K562 (cell line): ENCODE data around the gene OSCP1. TPM values are rescaled to one million over a fixed set of nuclear protein-coding genes. Genes with fewer than 3 reads are reported as not detected.

Experiments
- ARID1B ChIP-seq: fragments of 450-650 bp; IDR thresholded peaks from 2 replicates; pipeline ENCODE4 v1.6.1; 2016; ENCODE audit warnings: antibody characterized with exemption, mild to moderate bottlenecking, inconsistent platforms
- BCOR ChIP-seq: fragments of 450-650 bp; IDR thresholded peaks from 2 replicates; pipeline ENCODE4 v1.6.1; 2016
- CGGBP1 ChIP-seq: fragments of 250-450 bp; sonication (Bioruptor Pico); IDR thresholded peaks from 2 replicates; pipeline ENCODE4 v1.9.0; 2021; ENCODE audit warnings: mild to moderate bottlenecking
- ELF2 ChIP-seq: fragments of 250-450 bp; sonication (Bioruptor Pico); IDR thresholded peaks from 2 replicates; pipeline ENCODE4 v1.5.0; 2021; ENCODE audit warnings: mild to moderate bottlenecking
- ELF4 ChIP-seq: fragments of 450-650 bp; formaldehyde crosslinking; IDR thresholded peaks from 2 replicates; pipeline ENCODE4 v1.4.0; 2022; ENCODE audit warnings: missing genetic modification characterization
- ELK1 ChIP-seq: sonication (generic); formaldehyde crosslinking; IDR thresholded peaks from 2 replicates; pipeline ENCODE4 v1.8.1; 2022; ENCODE audit warnings: missing genetic modification reagents
- EP400 ChIP-seq: fragments of 450-650 bp; IDR thresholded peaks from 2 replicates; pipeline ENCODE4 v1.6.1; 2017; ENCODE audit warnings: antibody characterized with exemption, mild to moderate bottlenecking, moderate library complexity
- EZH2 ChIP-seq: IDR thresholded peaks from 2 replicates; pipeline ENCODE4 v1.6.1; 2012; ENCODE audit warnings: low read depth, mild to moderate bottlenecking, inconsistent platforms, low read length, borderline replicate concordance
- FIP1L1 ChIP-seq: fragments of 200-400 bp; formaldehyde crosslinking; IDR thresholded peaks from 2 replicates; pipeline ENCODE4 v1.6.1; 2018; ENCODE audit warnings: mild to moderate bottlenecking, low read depth, low read length; ENCODE audit not compliant: poor library complexity, severe bottlenecking
- GATAD2B ChIP-seq: fragments of 450-650 bp; IDR thresholded peaks from 2 replicates; pipeline ENCODE4 v1.6.1; 2017; ENCODE audit warnings: mild to moderate bottlenecking, borderline replicate concordance
- GTF2A2 ChIP-seq: IDR thresholded peaks from 2 replicates; pipeline ENCODE4 v1.6.1; 2016; ENCODE audit warnings: mild to moderate bottlenecking, missing genetic modification characterization, missing compliant biosample characterization
- GTF2B ChIP-seq: IDR thresholded peaks from 2 replicates; pipeline ENCODE4 v1.6.1; 2011; ENCODE audit not compliant: insufficient read length; ENCODE audit errors: extremely low read depth
- L3MBTL2 ChIP-seq: fragments of 450-650 bp; IDR thresholded peaks from 2 replicates; pipeline ENCODE4 v1.6.1; 2016; ENCODE audit warnings: mild to moderate bottlenecking, moderate library complexity
- MLLT1 ChIP-seq, 2 experiments: fragments of 450-650 bp; IDR thresholded peaks; 2 replicates each; pipeline ENCODE4 v1.6.1; 2016
- MTA2 ChIP-seq: fragments of 450-650 bp; IDR thresholded peaks from 2 replicates; pipeline ENCODE4 v1.6.1; 2016; ENCODE audit warnings: low read depth
- MTF1 ChIP-seq: fragments of 250-450 bp; sonication (Bioruptor Pico); IDR thresholded peaks from 2 replicates; pipeline ENCODE4 v1.9.0; 2021; ENCODE audit warnings: moderate library complexity, mild to moderate bottlenecking, inconsistent platforms, borderline replicate concordance
- MYBL2 ChIP-seq, 2 experiments: fragments of 450-650 bp in 1 of 2; sonication (generic) in 1 of 2; formaldehyde crosslinking in 1 of 2; IDR thresholded peaks; 2 replicates each; pipeline versions ENCODE4 v1.6.1 to v1.8.1; 2017 to 2022; ENCODE audit warnings: borderline replicate concordance in 1 of 2, inconsistent platforms in 1 of 2, low read depth in 1 of 2, mild to moderate bottlenecking in 1 of 2, missing genetic modification reagents in 1 of 2, moderate library complexity in 1 of 2
- NUFIP1 ChIP-seq: fragments of 450-650 bp; IDR thresholded peaks from 2 replicates; pipeline ENCODE4 v1.6.1; 2018; ENCODE audit not compliant: partially characterized antibody
- RAD21 ChIP-seq, 2 experiments: fragments of 250-450 bp in 1 of 2; fragments of 450-650 bp in 1 of 2; sonication (Bioruptor Pico) in 1 of 2; formaldehyde crosslinking in 1 of 2; IDR thresholded peaks in 1 of 2; conservative IDR thresholded peaks in 1 of 2; 2 replicates each; pipeline versions ENCODE4 v1.4.0 to v1.8.0; 2020 to 2022; ENCODE audit warnings: mild to moderate bottlenecking in 2 of 2, moderate library complexity in 1 of 2
- RFX1 ChIP-seq: fragments of 450-650 bp; IDR thresholded peaks from 2 replicates; pipeline ENCODE4 v1.6.1; 2016; ENCODE audit warnings: mild to moderate bottlenecking, moderate library complexity
- RUNX1 ChIP-seq: sonication (generic); IDR thresholded peaks from 2 replicates; pipeline ENCODE4 v1.6.1; 2016; ENCODE audit warnings: antibody characterized with exemption, low read depth
- SNRNP70 ChIP-seq: fragments of 200-400 bp; formaldehyde crosslinking; optimal IDR thresholded peaks from 2 replicates; pipeline ENCODE3; 2017; ENCODE audit warnings: low read depth, low read length
- ZBED1 ChIP-seq: IDR thresholded peaks from 2 replicates; pipeline ENCODE4 v1.6.1; 2014
- ZBTB49 ChIP-seq: sonication (generic); formaldehyde crosslinking; IDR thresholded peaks from 2 replicates; pipeline ENCODE4 v1.8.0; 2022; ENCODE audit warnings: missing genetic modification reagents, mild to moderate bottlenecking, borderline replicate concordance
- ZNF121 ChIP-seq: sonication (generic); formaldehyde crosslinking; conservative IDR thresholded peaks from 2 replicates; pipeline ENCODE4 v1.8.0; 2022; ENCODE audit warnings: missing genetic modification reagents
- polyA plus RNA-seq, 8 experiments: library from polyadenylated mRNA; depleted of rRNA in 4 of 8; stranded (reverse) in 5 of 8; unstranded in 3 of 8; fragments of >200 nt; fragmentation: Nextera tagmentation in 2 of 8; fragmentation: Illumina TruSeq in 1 of 8; extraction: Ambion mirVana in 2 of 8; extraction: Trizol in 1 of 8; gene quantifications; 2 replicates each; pipeline versions ENCODE4 v1.2.1 to v1.2.3, GENCODE V29; 2011 to 2014; ENCODE audit warnings: inconsistent platforms in 1 of 8, missing spikeins in 1 of 8
- total RNA-seq, 7 experiments: library from RNA; depleted of rRNA in 6 of 7; stranded (reverse); fragments of >200 nt in 6 of 7; fragmentation: Illumina TruSeq in 2 of 7; extraction: Trizol in 2 of 7; gene quantifications; 2 replicates each; pipeline versions ENCODE4 v1.2.1 to v1.2.3, GENCODE V29; 2011 to 2021; ENCODE audit warnings: low replicate concordance in 1 of 7

The OSCP1 gene
- total and polyA plus RNA-seq, 9 of the 15 experiments (the other 6 are each of a cell fraction or from before 2014, with no cell fraction given): 0.15 to 0.40 (median 0.33) TPM; not detected in 5

GRCh38 chr1:36479505-36480051, 29.3 kb upstream of the OSCP1 start (continued):
- no peak for TF ChIP-seq NUFIP1
- no peak for TF ChIP-seq ELF4 (CRISPR knock-in tag)
- TF ChIP-seq ELK1: no peak
- TF ChIP-seq RFX1: no peak
- no peak for TF ChIP-seq GTF2A2
- TF ChIP-seq L3MBTL2: peak; percentile 23; the same call in 1 of the 2 replicates
- no peak for TF ChIP-seq MTF1
- no peak for TF ChIP-seq FIP1L1
- TF ChIP-seq ARID1B: peak; percentile 31; the same call in 1 of the 2 replicates
- no peak for TF ChIP-seq EZH2
- TF ChIP-seq GTF2B: no peak
- TF ChIP-seq ZBTB49 (CRISPR knock-in tag): no peak
- TF ChIP-seq EP400: no peak
- TF ChIP-seq MLLT1 (IDR thresholded peaks at IDR 0.05): no peak
- TF ChIP-seq BCOR: peak; percentile 97
- TF ChIP-seq MYBL2 (IDR thresholded peaks at IDR 0.05; ENCODE audit: low read depth): no peak
- no peak for TF ChIP-seq MYBL2 (CRISPR knock-in tag; IDR thresholded peaks at IDR 0.05; ENCODE audit: borderline replicate concordance)
- no peak for TF ChIP-seq CGGBP1 (CRISPR knock-in tag)
- no peak for TF ChIP-seq ZNF121
- no peak for TF ChIP-seq MTA2
- TF ChIP-seq GATAD2B: no peak
- no peak for TF ChIP-seq ZBED1
- no peak for TF ChIP-seq ELF2 (CRISPR knock-in tag)
- no peak for TF ChIP-seq SNRNP70
- TF ChIP-seq RAD21 (CRISPR knock-in tag; conservative IDR thresholded peaks at IDR 0.05 in 1 of 2, IDR thresholded peaks at IDR 0.05 in 1 of 2): peak in 1 of 2 experiments; percentile 2; a peak in 1 of 4 replicates
- TF ChIP-seq RUNX1: no peak
